Right lobe of liver (tissue), 6 donors: ENCODE measurements around the gene GNL2. TPM values are rescaled to one million over a fixed set of nuclear protein-coding genes. Genes with fewer than 3 reads are reported as not detected.

ENCODE experiments used
- ATAC-seq, 4 donors: fragments of 200-7000 bp; cut with Tn5 transposase; one replicate each; pipeline ENCODE4 v1.9.1; 2020; ENCODE audit warnings: mild to moderate bottlenecking in 4 of 4, moderate library complexity in 4 of 4
- DNase-seq, 3 donors: peaks; one replicate each; pipeline ENCODE4 v3.0.0-alpha.2; 2020
- H3K27ac ChIP-seq, 3 donors: fragments of 200-600 bp; one replicate each; pipeline ENCODE4 v1.8.0; 2022
- H3K27me3 ChIP-seq, 2 donors: fragments of 200-600 bp; one replicate each; pipeline ENCODE4 v1.8.0; 2022
- H3K36me3 ChIP-seq, 4 donors: fragments of 200-600 bp; sonication (generic) in 1 of 4; one replicate each; pipeline versions ENCODE4 v1.5.1 to v1.8.0; 2017 to 2022; ENCODE audit warnings: control low read depth in 1 of 4
- H3K4me1 ChIP-seq, 4 donors: fragments of 200-600 bp; sonication (generic) in 1 of 4; one replicate each; pipeline versions ENCODE4 v1.5.1 to v1.8.0; 2017 to 2022; ENCODE audit warnings: control low read depth in 1 of 4
- H3K4me3 ChIP-seq, 3 donors: fragments of 200-600 bp; one replicate each; pipeline ENCODE4 v1.8.0; 2022
- H3K9me3 ChIP-seq, 4 donors: fragments of 200-600 bp; sonication (generic) in 1 of 4; one replicate each; pipeline versions ENCODE4 v1.5.1 to v1.8.0; 2017 to 2022; ENCODE audit warnings: control low read depth in 1 of 4
- POLR2A ChIP-seq: fragments of 450-650 bp; IDR thresholded peaks from one replicate; pipeline ENCODE4 v1.6.1; 2017; ENCODE audit warnings: antibody characterized with exemption, mild to moderate bottlenecking
- WGBS: methylation state at CpG from one replicate; pipeline ENCODE4 v1.1.6; 2018; ENCODE audit warnings: low coverage, low lambda C conversion rate; ENCODE audit not compliant: insufficient coverage; ENCODE audit errors: missing lambda C conversion rate; 5-methylcytosine and 5-hydroxymethylcytosine counted together
- intact Hi-C, 2 donors: fragments of 100-400 bp; cut with DNase I; formaldehyde crosslinking; loops; one replicate each; pipeline versions ENCODE4 v1.11.2 to v1.14.1; 2022
- total RNA-seq, 6 experiments: library from RNA; depleted of rRNA in 2 of 6; stranded (reverse); fragments of >200 nt in 2 of 6; fragmentation: NEBNext Ultra II Directional in 3 of 6; extraction: Animal tissue kit (Norgen Biotek cat#: 25700) in 3 of 6; gene quantifications; one replicate each; pipeline versions ENCODE4 v1.1.0 to v1.2.4, GENCODE V29; 2016 to 2023
- TF ChIP-seq, protein P1 (sequence below), 4 donors: fragments of 200-600 bp in 3 of 4; fragments of 450-650 bp in 1 of 4; IDR thresholded peaks; one replicate each; pipeline versions ENCODE4 v1.5.1 to v1.8.0; 2016 to 2022; ENCODE audit warnings: antibody characterized with exemption in 4 of 4, mild to moderate bottlenecking in 2 of 4
- donor health status: DM: no; HTN: yes; CAD: no.
- donor health status: DM: no; HTN: no; CAD: no.
- donor health status: DM: no; HTN: no; CAD: no.
- donor health status: DM: no; HTN: yes; CAD: no.
- donor health status: DM: no; HTN: yes; CAD: no.

The GNL2 gene
- total RNA-seq, 6 experiments from 2014 or later = 10.4 to 29.0 (median 19.9) TPM

- TF ChIP-seq, protein P1, sequence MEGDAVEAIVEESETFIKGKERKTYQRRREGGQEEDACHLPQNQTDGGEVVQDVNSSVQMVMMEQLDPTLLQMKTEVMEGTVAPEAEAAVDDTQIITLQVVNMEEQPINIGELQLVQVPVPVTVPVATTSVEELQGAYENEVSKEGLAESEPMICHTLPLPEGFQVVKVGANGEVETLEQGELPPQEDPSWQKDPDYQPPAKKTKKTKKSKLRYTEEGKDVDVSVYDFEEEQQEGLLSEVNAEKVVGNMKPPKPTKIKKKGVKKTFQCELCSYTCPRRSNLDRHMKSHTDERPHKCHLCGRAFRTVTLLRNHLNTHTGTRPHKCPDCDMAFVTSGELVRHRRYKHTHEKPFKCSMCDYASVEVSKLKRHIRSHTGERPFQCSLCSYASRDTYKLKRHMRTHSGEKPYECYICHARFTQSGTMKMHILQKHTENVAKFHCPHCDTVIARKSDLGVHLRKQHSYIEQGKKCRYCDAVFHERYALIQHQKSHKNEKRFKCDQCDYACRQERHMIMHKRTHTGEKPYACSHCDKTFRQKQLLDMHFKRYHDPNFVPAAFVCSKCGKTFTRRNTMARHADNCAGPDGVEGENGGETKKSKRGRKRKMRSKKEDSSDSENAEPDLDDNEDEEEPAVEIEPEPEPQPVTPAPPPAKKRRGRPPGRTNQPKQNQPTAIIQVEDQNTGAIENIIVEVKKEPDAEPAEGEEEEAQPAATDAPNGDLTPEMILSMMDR (IDR thresholded peaks at IDR 0.05) = no peak
- no peak for TF ChIP-seq POLR2A
- WGBS = 75% methylated on average over 5 of the region's 5 CpGs
- no peak for DNase-seq
- no peaks in the 10 kb centered on the region for H3K9me3 ChIP-seq
- intact Hi-C loops = no loop called here
- H3K36me3 ChIP-seq = peaks cover 13 to 92% (median 32%) of the 10 kb centered on the region in 4 donors
- no peaks in the 10 kb centered on the region for H3K27me3 ChIP-seq
- H3K4me1 ChIP-seq = no peaks in the 10 kb centered on the region
- H3K27ac ChIP-seq = no peak overlapping the region
- no peak for ATAC-seq
- H3K4me3 ChIP-seq = no peak overlapping the region
These were observed 20.0 kb downstream of the GNL2 start for GRCh38 chr1:37575692-37576091.

DNA sequence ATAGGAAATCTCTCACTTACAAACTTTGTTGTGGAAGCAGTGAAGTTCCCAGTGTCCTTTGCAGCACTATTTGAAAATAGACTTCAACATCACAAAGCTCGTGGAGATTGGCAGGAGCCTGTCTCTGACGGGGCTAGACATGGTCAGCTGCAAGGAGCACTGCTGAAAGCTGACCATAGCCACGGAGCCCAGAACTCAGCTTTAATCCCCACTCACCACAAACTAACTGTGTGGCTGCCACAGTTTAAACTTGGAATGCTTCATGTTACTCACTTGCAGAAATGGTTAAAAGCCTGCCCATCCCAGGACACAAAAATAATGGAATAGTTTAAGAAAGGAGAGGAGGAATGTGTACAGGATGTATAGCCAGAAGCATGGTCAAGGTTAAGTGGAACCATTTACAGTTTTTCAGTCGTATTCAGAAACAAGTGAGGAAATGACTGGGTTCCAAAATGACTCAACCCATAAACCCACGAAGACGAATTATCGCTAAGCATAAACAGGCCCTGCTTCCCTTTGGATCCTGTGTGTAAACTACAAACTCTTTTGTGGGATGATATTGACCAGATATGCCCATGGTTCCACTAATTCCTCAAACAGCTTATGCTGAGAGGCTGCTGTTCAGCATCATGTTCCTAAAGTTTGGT lies 20.8 kb downstream of the GNL2 start:
- TF ChIP-seq, protein P1 (IDR thresholded peaks at IDR 0.05) = no peak
- no peak for TF ChIP-seq POLR2A
- Histone ChIP-seq H3K9me3 (no peaks in the 10 kb centered on the region), H3K36me3 (peaks cover 13 to 92% (median 30%) of the 10 kb centered on the region in 4 donors), H3K27ac (no peak overlapping the region), H3K27me3 (no peaks in the 10 kb centered on the region), H3K4me1 (no peaks in the 10 kb centered on the region), H3K4me3 (no peak overlapping the region)
- no peak for ATAC-seq
- intact Hi-C loops = no loop called here
- WGBS = 83% methylated on average over 7 of the region's 7 CpGs
- no peak for DNase-seq

DNA sequence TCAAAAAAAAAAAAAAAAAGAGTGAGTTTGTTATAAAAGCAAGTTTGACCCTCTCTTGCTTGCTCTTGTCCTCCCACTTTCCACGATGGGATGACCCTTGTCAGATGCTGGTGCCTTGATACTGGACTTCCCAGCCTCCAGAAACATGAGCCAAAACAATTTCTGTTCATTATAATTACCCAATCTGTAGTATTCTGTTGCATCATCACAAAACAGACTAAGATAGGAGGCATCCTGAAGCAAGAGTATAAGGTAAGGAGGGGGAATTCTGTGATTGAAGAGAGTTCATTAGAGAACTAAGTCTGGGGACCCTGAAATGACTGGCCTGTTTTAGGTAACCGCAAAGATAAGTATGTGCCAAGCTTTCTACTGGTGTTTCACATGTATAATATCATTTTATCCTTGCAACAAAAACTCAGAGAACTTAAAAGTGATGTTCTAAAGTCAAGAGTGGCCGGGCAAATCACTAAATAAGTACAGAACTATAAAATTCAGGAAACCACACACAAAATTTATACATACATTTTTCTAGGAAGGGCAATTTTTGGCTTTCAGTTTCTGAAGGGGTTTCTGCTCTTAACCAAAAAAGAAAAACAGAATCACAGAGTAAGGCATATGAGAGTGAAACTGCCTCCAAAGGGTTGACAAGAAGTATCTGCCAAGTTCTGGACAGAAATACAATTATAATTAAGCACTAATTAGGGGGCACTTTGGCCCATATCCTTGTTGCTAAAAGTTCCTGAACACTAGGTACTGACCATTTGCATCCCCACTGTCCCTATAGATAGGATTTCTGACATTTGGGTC lies 25.0 kb downstream of the GNL2 start:
- 79% methylated on average over 3 of the region's 3 CpGs for WGBS
- Histone ChIP-seq H3K4me3 (no peak overlapping the region), H3K9me3 (no peaks in the 10 kb centered on the region), H3K4me1 (no peaks in the 10 kb centered on the region), H3K27ac (no peak overlapping the region), H3K27me3 (no peaks in the 10 kb centered on the region), H3K36me3 (peaks cover 14 to 96% (median 42%) of the 10 kb centered on the region in 4 donors)
- DNase-seq = no peak
- no peak for TF ChIP-seq POLR2A
- no peak for ATAC-seq
- intact Hi-C loops = no loop called here

DNA sequence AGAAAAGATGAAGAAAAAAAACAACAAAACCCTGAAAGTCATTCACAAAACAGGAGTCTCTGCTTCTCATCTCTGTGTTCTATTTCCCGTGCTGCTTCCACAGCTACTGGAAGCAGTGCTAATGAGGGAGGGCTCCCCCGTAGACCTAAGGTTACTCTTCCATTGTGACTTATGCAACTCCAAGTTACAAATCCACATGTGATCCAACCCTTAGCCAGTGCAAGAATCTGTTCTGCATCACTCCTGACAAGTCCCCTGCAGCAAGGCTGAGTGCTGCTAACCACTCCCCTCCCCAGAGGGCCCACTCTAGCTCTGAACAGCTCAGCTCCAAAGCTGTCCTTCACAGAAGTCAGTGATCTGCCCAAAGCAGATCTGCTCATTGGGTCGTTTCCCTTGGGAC lies 28.7 kb downstream of the GNL2 start:
- no peaks in the 10 kb centered on the region for H3K9me3 ChIP-seq
- ATAC-seq (no peak), DNase-seq (no peak)
- no peak overlapping the region for H3K27ac ChIP-seq
- H3K4me3 ChIP-seq = no peak overlapping the region
- TF ChIP-seq, protein P1 (IDR thresholded peaks at IDR 0.05) = no peak
- TF ChIP-seq POLR2A = no peak
- peaks cover 0 to 71% (median 23%) of the 10 kb centered on the region in 4 donors for H3K36me3 ChIP-seq
- intact Hi-C loops = no loop called here
- H3K4me1 ChIP-seq = peaks cover 0 to 9% (median 0%) of the 10 kb centered on the region in 4 donors
- WGBS = 89% methylated on average over 2 of the region's 3 CpGs
- H3K27me3 ChIP-seq = no peaks in the 10 kb centered on the region

DNA sequence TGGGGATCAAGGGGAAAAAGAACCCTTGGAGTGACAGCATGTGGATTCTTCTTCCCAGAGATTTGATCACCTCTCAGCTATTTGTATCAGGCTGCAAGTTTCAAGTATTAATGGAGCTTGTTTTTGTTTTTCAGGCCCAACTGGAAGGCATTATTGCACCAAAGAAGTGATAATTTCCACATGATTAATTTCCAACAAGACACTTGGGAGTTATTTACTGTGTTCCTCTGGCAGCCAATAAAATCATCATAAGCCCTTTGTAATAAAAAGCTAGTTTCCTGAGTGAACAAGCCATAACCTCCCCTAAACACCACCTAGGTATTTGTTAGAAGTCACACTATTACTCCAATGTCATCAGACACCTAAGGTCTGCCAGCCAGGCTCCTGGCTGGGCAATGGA lies 30.8 kb downstream of the GNL2 start:
- Histone ChIP-seq H3K4me1 (peaks cover 0 to 9% (median 0%) of the 10 kb centered on the region in 4 donors), H3K36me3 (peaks cover 0 to 51% (median 23%) of the 10 kb centered on the region in 4 donors), H3K4me3 (no peak overlapping the region), H3K27me3 (no peaks in the 10 kb centered on the region), H3K27ac (no peak overlapping the region), H3K9me3 (no peaks in the 10 kb centered on the region)
- DNase-seq (no peak), ATAC-seq (no peak)
- intact Hi-C loops = no loop called here
- TF ChIP-seq, protein P1 (IDR thresholded peaks at IDR 0.05) = no peak
- TF ChIP-seq POLR2A = no peak
